K562 (cell line): ENCODE measurements around the gene SUOX. TPM values are rescaled to one million over a fixed set of nuclear protein-coding genes. Genes with fewer than 3 reads are reported as not detected.
A peak's percentile ranks its signal among the peaks of the same experiment; 100 is the strongest.

Experiments
- CAMTA2 ChIP-seq: fragments of 250-450 bp; sonication (Bioruptor Pico); conservative IDR thresholded peaks from 2 replicates; pipeline ENCODE4 v1.5.1; 2022
- HDAC1 ChIP-seq, 2 experiments: fragments of 450-650 bp; IDR thresholded peaks; 2 replicates each; pipeline ENCODE4 v1.6.1; 2016 to 2017; ENCODE audit warnings: inconsistent platforms in 1 of 2, mild to moderate bottlenecking in 1 of 2, moderate library complexity in 1 of 2
- HDAC8 ChIP-seq: fragments of 450-650 bp; IDR thresholded peaks from 2 replicates; pipeline ENCODE4 v1.6.1; 2016; ENCODE audit warnings: mild to moderate bottlenecking, missing genetic modification characterization, moderate library complexity, missing compliant biosample characterization
- PHF8 ChIP-seq: fragments of 200-600 bp; sonication (generic); IDR thresholded peaks from 2 replicates; pipeline ENCODE4 v1.6.1; 2012; ENCODE audit warnings: mixed run types, mild to moderate bottlenecking, inconsistent platforms, low read length, moderate library complexity, borderline replicate concordance
- TAF1 ChIP-seq: IDR thresholded peaks from 2 replicates; pipeline ENCODE4 v1.6.1; 2011; ENCODE audit warnings: mild to moderate bottlenecking, low read length, moderate library complexity; ENCODE audit not compliant: insufficient read depth, control insufficient read depth, severe bottlenecking; ENCODE audit errors: extremely low read depth
- ZBTB7A ChIP-seq: IDR thresholded peaks from 2 replicates; pipeline ENCODE4 v1.6.1; 2011; ENCODE audit warnings: low read depth, mild to moderate bottlenecking, low read length, moderate library complexity, borderline replicate concordance; ENCODE audit not compliant: control insufficient read depth
- polyA plus RNA-seq, 8 experiments: library from polyadenylated mRNA; depleted of rRNA in 4 of 8; stranded (reverse) in 5 of 8; unstranded in 3 of 8; fragments of >200 nt; fragmentation: Nextera tagmentation in 2 of 8; fragmentation: Illumina TruSeq in 1 of 8; extraction: Ambion mirVana in 2 of 8; extraction: Trizol in 1 of 8; gene quantifications; 2 replicates each; pipeline versions ENCODE4 v1.2.1 to v1.2.3, GENCODE V29; 2011 to 2014; ENCODE audit warnings: inconsistent platforms in 1 of 8, missing spikeins in 1 of 8
- total RNA-seq, 7 experiments: library from RNA; depleted of rRNA in 6 of 7; stranded (reverse); fragments of >200 nt in 6 of 7; fragmentation: Illumina TruSeq in 2 of 7; extraction: Trizol in 2 of 7; gene quantifications; 2 replicates each; pipeline versions ENCODE4 v1.2.1 to v1.2.3, GENCODE V29; 2011 to 2021; ENCODE audit warnings: low replicate concordance in 1 of 7
- TF ChIP-seq, protein P1 (sequence below): fragments of 250-450 bp; sonication (Bioruptor Pico); IDR thresholded peaks from 2 replicates; pipeline ENCODE4 v1.4.0; 2020; ENCODE audit warnings: mild to moderate bottlenecking, moderate library complexity
- TF ChIP-seq, protein P2 (sequence below): IDR thresholded peaks from 2 replicates; pipeline ENCODE4 v1.6.1; 2011; ENCODE audit not compliant: insufficient read length; ENCODE audit errors: extremely low read depth
- TF ChIP-seq, protein P3 (sequence below): sonication (generic); formaldehyde crosslinking; IDR thresholded peaks from 2 replicates; pipeline ENCODE4 v1.8.0; 2022; ENCODE audit warnings: missing genetic modification reagents, mild to moderate bottlenecking, borderline replicate concordance
- TF ChIP-seq, protein P4 (sequence below), 2 experiments: fragments of 450-650 bp in 1 of 2; sonication (generic) in 1 of 2; formaldehyde crosslinking in 1 of 2; IDR thresholded peaks; 2 replicates each; pipeline versions ENCODE4 v1.7.1 to v1.9.0; 2016 to 2022; ENCODE audit warnings: inconsistent platforms in 1 of 2, mild to moderate bottlenecking in 1 of 2, missing genetic modification reagents in 1 of 2

The SUOX gene
- total and polyA plus RNA-seq, 9 of the 15 experiments (the other 6 are each of a cell fraction or from before 2014, with no cell fraction given) = 9.2 to 39.7 (median 25.4) TPM

DNA sequence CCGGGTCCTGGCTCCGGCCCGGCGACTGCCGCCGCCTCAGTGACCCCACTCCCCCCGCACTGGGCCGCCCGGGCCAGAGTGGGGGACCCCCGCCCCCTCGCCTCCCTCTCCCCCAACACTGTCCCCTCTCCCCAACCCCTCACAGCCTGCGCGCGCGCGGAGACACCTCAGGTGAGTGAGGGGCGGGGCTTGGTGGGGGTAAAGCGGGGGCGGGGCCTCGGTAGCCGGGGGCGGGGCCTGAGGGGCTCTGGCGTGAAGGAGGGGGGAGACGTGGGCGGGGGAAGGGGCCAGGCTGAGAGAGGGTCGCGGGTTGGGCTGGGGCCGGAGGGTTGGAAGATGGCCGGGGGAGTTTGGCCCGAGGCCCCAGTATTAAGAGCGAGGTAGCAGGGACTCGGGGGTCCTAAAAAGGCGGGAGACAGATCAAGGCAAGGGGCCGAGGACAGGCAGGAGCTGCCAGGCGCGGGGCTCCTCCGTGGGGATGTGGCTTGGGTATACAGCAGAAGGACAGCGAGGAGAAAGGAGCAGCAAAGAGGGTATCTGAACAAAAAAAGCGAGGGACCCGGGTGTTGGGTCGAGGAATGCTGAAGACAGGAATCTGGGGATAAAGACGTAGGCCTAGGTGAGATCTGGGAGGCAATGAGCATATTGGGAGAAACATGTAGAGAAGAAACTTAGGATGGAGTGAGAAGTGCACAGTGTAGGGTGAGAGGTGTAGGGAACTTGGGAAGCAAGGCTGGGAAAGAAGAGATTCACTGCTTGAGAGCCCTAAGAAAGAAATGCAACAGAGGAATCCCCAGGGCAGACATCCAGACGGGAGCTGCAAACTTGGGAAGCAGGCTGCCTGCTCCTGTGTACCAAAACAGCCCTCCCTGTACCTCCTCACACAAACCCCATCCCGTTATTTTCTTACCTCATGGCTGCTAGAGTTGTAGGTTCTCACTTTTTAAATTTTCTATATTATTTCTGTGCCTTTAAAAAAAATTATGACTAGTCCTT lies 10.8 kb downstream of the SUOX start (continued):
- TF ChIP-seq, protein P1, sequence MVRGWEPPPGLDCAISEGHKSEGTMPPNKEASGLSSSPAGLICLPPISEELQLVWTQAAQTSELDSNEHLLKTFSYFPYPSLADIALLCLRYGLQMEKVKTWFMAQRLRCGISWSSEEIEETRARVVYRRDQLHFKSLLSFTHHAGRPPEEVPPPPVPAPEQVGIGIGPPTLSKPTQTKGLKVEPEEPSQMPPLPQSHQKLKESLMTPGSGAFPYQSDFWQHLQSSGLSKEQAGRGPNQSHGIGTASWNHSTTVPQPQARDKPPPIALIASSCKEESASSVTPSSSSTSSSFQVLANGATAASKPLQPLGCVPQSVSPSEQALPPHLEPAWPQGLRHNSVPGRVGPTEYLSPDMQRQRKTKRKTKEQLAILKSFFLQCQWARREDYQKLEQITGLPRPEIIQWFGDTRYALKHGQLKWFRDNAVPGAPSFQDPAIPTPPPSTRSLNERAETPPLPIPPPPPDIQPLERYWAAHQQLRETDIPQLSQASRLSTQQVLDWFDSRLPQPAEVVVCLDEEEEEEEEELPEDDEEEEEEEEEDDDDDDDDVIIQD (CRISPR knock-in tag) = no peak
- TF ChIP-seq, protein P2, sequence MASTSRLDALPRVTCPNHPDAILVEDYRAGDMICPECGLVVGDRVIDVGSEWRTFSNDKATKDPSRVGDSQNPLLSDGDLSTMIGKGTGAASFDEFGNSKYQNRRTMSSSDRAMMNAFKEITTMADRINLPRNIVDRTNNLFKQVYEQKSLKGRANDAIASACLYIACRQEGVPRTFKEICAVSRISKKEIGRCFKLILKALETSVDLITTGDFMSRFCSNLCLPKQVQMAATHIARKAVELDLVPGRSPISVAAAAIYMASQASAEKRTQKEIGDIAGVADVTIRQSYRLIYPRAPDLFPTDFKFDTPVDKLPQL = no peak
- TF ChIP-seq TAF1 = no peak
- TF ChIP-seq ZBTB7A = peak; percentile 31; the same call in 1 of the 2 replicates
- TF ChIP-seq PHF8 = 0 out of 2 replicates have a peak, but pooled peaks have one; percentile 11
- TF ChIP-seq, protein P3, sequence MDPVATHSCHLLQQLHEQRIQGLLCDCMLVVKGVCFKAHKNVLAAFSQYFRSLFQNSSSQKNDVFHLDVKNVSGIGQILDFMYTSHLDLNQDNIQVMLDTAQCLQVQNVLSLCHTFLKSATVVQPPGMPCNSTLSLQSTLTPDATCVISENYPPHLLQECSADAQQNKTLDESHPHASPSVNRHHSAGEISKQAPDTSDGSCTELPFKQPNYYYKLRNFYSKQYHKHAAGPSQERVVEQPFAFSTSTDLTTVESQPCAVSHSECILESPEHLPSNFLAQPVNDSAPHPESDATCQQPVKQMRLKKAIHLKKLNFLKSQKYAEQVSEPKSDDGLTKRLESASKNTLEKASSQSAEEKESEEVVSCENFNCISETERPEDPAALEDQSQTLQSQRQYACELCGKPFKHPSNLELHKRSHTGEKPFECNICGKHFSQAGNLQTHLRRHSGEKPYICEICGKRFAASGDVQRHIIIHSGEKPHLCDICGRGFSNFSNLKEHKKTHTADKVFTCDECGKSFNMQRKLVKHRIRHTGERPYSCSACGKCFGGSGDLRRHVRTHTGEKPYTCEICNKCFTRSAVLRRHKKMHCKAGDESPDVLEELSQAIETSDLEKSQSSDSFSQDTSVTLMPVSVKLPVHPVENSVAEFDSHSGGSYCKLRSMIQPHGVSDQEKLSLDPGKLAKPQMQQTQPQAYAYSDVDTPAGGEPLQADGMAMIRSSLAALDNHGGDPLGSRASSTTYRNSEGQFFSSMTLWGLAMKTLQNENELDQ (CRISPR knock-in tag) = no peak
- 0 out of 4 replicates have a peak, but pooled peaks of 1 of the 2 experiments have one; percentile 18 for TF ChIP-seq HDAC1 (IDR thresholded peaks at IDR 0.05)
- TF ChIP-seq, protein P4, sequence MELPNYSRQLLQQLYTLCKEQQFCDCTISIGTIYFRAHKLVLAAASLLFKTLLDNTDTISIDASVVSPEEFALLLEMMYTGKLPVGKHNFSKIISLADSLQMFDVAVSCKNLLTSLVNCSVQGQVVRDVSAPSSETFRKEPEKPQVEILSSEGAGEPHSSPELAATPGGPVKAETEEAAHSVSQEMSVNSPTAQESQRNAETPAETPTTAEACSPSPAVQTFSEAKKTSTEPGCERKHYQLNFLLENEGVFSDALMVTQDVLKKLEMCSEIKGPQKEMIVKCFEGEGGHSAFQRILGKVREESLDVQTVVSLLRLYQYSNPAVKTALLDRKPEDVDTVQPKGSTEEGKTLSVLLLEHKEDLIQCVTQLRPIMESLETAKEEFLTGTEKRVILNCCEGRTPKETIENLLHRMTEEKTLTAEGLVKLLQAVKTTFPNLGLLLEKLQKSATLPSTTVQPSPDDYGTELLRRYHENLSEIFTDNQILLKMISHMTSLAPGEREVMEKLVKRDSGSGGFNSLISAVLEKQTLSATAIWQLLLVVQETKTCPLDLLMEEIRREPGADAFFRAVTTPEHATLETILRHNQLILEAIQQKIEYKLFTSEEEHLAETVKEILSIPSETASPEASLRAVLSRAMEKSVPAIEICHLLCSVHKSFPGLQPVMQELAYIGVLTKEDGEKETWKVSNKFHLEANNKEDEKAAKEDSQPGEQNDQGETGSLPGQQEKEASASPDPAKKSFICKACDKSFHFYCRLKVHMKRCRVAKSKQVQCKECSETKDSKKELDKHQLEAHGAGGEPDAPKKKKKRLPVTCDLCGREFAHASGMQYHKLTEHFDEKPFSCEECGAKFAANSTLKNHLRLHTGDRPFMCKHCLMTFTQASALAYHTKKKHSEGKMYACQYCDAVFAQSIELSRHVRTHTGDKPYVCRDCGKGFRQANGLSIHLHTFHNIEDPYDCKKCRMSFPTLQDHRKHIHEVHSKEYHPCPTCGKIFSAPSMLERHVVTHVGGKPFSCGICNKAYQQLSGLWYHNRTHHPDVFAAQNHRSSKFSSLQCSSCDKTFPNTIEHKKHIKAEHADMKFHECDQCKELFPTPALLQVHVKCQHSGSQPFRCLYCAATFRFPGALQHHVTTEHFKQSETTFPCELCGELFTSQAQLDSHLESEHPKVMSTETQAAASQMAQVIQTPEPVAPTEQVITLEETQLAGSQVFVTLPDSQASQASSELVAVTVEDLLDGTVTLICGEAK (IDR thresholded peaks at IDR 0.05) = 0 out of 2 replicates have a peak, but pooled peaks have one; percentile 30
- TF ChIP-seq, protein P4 (CRISPR knock-in tag; IDR thresholded peaks at IDR 0.05) = no peak
- no peak for TF ChIP-seq HDAC8 (tag)
- TF ChIP-seq CAMTA2 = no peak
